HG03139 (cell line): ENCODE results near the gene PLA2G6.
"Not testable (repeated sequence)": the region's sequence is repeated elsewhere in the genome, so short reads cannot be mapped to it uniquely, and the experiment has no call there.

Experiments
- ATAC-seq: cut with Tn5 transposase; IDR thresholded peaks from one replicate; pipeline ENCODE4 v1.9.1; 2021; ENCODE audit not compliant: unreplicated experiment

The PLA2G6 gene

DNA sequence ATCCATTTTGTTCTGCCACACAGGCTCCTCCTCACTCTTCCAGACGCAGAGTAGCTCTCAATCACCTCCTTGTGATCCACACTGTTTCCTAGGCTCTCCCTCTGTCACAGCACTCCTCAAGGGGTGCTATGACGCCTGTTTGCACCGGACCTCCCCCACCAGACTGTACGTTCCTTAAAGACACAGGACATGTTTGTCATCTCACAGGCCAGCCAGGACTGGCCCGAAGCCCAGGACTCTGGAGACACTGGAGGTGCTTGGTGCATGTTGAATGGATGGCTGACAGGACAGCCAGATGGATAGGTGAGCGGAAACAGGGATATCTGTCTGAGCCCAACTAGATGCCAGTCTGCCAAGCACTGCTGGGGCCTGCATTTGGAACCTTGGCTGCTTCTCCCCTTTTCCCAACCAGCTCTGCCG is 13.6 kb downstream of the PLA2G6 start:
- ATAC-seq = no peak

- ATAC-seq = no peak
Observed at GRCh38 chr22:38165922-38166593, 15.6 kb downstream of the PLA2G6 start.

DNA sequence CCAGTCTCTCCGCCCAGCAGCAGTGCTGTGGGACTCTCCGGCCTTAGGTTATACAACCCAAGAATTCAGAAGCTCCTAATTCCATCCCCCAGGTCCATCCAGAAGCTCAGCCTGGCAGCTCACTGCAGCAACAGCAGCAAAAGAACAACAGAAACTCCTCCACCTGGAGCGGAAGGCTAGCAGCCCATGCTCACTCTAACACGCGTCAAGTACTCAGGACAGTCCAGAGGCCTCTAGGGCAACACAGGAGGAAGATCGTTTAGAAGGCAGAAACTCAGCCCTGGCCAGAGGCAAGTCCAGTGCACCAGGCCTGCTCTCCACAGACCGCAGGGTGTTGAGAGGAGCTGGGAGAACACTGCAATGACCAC is 17.1 kb downstream of the PLA2G6 start:
- ATAC-seq = no peak

DNA sequence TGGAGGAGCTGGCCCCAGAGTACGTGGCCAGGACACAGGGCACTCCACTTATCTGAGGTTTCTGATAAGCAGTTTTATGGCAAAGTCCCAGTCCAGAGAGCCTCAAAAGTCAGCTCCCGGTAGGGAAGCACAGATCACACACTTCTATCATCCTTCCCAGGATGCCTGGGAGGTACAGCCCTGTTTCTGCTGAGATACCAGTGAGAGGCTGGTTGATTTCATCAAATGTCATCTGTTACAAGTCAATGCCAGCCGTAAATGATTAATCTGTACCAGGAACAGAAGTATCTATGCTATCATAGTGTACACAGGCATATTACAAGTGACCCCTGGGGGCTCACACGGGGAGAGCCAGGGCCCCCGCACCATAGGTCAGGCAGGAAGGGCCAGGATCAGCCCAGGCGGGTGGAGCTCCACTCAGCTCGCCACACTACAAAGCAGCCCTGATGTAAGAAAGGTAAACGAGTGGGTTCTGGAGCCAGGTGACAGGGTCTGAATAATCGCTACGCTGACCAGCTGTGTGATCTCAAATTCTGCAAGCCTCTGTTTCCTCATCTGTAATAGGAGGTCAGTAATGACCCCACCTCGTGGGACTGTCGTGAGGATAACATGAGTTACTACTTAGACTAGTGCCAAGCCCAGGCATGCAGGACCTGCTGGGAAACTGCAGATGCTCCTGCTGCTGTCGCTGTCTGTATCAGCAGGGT is 17.6 kb downstream of the PLA2G6 start:
- ATAC-seq = no peak

DNA sequence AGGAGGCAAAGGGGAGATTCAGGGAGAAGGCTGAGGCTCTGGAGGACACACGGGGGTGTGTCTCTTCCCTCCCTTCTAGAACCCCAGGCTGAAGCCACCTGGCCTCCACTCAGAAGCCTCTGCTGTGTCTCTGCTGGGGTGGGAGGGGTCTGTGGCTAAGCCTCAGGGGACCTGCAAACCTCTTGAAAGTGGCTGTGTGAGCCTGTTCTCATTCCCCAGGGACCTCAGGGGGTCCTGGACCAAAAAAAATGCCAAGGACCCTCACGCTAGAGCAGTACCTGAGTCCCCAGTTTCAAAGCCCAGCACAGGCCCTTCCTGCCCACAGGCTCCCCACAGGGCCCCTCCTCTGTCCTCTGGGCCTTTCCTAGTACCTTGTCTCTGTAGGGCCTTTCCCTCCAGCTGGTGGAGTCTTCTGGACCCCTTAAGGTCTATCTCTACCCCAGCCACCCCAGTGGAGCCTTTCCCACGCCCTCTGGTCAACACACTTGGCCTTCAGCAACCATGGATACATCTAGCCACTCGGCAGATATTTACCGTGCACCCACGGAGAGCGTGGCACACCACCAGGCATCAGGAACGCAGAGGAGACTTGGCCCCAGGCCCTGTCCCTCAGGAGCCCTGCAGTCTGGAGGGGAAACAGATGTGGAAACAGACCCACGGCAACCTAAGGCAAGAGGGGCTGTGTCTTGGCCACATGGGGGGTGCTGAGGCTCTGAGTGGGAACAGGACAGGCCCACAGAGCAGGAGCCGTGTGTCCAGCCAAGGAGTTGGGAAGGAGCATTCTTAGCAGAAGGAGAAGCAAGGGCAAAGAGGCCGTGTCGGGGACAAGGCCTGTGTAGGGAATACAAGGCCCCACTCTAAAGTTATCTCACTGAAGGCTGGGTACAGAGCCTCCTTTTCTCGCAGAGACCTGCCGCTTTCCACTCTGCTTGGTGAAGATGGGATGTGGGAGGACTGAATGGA is 18.5 kb downstream of the PLA2G6 start:
- ATAC-seq = no peak

DNA sequence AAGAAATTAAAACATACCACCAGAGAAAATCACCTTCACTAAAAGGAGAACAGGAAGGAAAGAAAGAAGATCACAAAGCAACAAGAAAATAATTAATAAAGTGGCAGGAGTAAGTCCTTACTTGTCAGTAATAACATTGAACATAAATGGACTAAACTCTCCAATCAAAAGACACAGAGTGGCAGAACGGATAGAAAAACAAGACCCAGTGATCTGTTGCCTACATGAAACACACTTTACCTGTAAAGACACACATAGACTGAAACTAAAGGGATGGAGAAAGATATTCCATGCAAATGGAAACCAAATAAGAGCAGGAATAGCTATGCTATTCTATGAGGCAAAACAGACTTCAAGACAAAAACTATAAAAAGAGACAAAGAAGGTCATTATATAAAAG is 25.9 kb downstream of the PLA2G6 start:
- no peak for ATAC-seq

DNA sequence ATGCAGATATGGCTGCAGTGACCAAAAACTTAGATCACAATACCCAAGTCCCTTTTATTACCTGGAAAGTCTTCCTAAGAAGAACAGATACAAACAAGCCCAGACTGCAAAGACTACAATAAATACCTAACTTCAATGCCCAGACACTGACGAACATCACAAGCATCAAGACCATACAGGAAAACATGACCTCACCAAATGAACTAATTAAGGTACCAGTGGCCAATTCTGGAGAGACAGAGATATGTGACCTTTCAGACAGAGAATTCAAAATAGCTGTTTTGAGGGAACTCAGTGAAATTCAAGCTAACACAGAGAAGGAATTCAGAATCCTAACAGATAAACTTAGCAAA is 27.1 kb downstream of the PLA2G6 start:
- not testable (repeated sequence) for ATAC-seq

GRCh38 chr22:38153821-38154562 is 27.6 kb downstream of the PLA2G6 start:
- no peak for ATAC-seq

DNA sequence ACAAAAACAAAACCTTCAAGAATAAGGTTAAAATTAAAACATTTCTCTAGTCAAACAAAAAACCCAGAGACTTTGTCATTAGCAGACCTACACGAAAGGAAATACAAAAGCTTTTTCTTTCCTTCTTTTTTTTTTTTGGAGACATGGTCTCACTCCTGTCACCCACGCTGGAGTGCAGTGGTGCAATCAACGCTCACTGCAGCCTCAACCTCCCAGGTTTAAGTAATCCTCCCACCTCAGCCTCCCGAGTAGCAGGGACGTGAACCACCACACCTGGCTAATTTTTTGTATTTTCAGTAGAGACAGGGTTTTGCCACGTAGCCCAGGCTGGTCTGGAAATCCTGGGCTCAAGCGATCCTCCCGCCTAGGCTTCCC is 30.5 kb downstream of the PLA2G6 start:
- no peak for ATAC-seq

DNA sequence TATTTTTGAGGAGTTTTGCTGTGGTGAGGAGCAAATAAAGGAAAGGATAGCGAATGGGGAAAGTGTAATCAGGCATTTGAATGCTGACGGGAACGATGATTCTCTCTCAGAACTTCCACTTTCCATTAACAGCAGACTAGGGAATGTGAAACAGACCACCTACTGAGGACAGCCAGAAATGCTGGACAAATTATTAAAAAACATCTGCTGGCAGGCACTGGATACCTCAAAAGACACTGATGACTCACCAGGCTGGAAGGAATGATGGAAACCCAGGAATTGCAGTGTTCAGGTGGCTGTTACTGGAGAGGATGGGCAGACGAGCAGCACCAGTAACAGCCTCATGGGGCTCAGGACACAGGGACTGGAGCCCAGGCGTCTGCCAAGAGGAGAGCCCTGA is 33.4 kb downstream of the PLA2G6 start:
- ATAC-seq = no peak

DNA sequence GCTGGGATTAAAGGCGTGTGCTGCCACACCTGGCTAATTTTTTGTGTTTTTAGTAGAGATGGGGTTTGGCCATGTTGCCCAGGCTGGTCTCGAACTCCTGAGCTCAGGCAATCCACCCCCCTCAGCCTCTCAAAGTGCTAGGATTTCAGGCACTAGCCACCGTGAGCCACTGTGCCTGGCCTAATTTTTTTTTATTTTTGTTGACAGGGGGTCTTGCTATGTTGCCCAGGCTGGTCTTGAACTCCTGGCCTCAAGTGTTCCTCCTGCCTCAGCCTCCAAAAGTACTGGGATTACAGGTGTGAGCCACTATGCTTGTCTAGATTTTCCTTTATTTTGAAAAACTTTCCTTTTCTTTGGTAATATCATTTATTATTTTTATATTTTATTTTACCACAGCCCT is 35.5 kb downstream of the PLA2G6 start:
- ATAC-seq = not testable (repeated sequence)

GRCh38 chr22:38144025-38144405 is 37.6 kb downstream of the PLA2G6 start:
- no peak for ATAC-seq

DNA sequence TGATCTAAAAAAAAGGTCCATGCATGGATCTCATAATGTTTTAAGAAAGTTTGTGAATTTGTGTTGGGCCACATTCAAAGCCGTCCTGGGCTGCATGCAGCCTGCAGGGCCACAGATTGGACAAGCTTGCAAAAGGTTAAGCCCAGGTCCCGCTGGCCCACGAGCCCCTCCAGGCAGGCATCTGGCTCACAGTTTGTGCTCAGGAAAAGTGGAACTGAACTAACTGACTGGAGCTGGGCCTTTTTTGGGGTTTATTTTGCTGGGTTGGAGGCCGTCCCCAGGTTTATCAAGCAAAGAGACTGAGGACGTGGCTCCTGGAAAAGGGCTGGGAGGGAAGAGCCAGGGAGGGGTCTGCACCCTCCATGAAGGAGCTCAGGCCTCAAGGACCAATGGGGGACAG is 39.0 kb downstream of the PLA2G6 start:
- no peak for ATAC-seq

- ATAC-seq = no peak
Observed at GRCh38 chr22:38141217-38141973, 40.2 kb downstream of the PLA2G6 start.

GRCh38 chr22:38139901-38140300 is 41.7 kb downstream of the PLA2G6 start:
- no peak for ATAC-seq

DNA sequence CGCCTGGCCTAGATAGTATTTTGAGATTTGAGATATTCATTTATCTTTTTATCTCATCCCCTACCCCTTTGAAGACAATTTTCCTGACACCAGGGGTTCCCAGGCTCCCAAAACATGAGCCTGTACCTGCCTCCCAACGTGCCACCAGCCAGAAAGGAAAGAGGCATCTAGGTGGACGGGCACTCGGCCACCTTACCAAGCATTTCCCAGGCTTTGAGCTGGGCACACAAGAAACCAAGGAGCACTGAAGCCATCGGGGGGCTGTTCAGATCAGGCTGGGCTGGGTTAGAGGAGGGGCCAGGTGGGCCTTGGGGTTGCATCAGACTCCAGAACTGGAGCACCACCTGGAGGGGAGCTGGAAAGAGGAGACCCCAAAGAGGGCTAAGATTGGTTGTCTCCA is 42.7 kb downstream of the PLA2G6 start:
- no peak for ATAC-seq

GRCh38 chr22:38137876-38138687 is 43.5 kb downstream of the PLA2G6 start:
- ATAC-seq = no peak

GRCh38 chr22:38136607-38137006 is 45.0 kb downstream of the PLA2G6 start:
- ATAC-seq = no peak

DNA sequence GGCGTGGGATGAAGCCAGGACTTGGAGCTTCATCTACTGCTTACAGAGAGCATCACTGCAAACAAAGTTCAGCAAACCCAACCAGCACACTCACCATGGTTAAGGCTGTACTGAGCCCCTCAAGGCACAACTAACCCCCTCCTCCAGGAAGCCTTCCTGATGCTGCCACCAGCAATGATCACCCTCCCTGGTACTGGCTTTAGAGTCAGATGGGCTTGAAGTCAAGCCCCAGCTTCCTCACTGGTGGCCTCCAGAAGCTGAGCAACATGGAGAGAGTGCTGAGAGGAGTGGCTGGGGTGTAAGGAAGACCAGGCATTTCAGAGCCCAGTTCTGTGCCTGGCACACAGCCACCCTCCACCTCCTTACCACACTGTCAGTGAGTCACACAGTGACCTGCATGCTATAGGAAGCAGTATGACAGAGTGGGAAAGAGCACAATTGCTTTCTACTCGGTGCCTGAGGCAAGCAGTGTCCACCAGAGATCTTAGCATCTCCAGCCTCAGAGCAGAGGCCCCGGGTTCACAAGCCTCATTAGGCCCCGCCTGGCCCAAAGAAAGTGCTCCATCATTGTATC is 46.4 kb downstream of the PLA2G6 start:
- no peak for ATAC-seq
